ENCODE results near the gene LPP.

Gene LPP

DNA sequence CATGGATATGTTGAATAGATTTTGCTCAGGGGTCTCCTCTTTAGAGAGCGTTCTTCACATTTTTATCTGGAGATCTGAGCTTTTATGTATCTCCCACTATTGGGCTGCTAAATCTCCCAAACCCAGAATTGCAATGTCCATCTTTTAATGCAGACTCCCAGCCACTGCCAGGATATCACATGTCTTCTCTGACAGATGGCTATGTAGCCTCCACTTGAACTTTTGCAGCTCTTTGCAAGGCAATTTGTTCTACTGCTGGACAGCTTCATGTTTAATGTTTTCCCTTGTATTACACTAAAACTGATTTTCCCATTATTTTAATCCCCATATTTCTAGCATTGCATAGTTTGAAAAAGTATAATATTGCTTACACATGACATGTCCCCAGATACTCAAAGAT, 177.2 kb downstream of the LPP start:
- DNase-seq (ENCODE audit: low spot score): no peak

DNA sequence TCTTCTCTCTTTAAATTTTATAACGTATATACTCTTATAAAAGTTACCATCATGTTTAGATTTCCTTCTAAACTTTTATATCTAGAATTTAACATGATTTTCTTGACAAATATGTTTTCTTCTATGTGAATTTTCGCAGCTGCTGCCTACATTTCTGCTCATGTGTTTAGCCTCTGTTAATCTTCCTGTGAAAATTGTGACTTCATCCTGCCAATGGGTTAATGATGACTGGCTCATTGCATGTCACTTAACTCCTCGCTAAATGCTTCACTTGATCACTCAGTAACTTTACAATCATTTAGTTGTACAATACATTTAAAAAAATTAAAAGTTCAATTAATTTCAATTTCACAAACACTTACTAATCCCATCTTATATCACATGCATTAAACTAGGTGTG, 178.1 kb downstream of the LPP start:
- DNase-seq (ENCODE audit: low spot score): no peak

DNA sequence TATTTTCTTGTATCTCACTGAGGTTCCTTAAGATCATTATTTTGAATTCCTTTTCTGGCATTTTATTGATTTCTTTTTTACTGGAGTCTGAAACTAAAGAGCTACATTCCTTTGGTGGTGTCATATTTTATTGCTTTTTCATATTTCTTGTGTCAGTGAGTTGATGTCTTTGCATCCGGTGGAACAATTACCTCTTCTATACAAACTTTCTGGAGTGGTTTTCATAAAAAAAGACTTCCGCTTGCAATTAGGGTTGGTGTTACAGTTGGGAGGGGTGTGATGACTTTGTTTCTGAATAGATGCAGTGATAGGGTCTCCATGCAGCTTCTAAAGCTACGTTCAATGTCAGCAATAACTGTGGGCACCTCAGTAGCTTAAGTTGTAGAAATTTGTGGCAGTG, 181.7 kb downstream of the LPP start:
- DNase-seq (ENCODE audit: low spot score): peak; percentile 60

DNA sequence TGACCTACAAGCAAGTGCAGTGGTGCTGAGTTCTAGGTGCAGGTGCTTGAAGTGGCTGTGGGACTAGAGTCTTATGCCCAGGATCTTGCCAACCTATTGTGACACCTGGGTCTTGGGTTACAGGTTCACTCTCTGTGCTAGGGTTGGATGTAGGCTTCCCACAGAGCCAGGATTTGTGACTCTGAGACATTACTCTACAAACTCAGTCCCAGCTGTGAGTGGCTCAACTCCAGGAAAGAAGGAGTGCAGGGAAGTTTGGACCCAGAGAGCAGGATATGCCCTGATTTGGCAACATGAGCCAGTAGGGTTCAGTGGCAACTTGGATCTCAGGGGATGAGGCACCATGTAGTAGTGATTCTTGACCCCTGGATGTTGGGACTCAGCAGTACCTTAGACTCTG, 182.2 kb downstream of the LPP start:
- no peak for DNase-seq (ENCODE audit: low spot score)

DNA sequence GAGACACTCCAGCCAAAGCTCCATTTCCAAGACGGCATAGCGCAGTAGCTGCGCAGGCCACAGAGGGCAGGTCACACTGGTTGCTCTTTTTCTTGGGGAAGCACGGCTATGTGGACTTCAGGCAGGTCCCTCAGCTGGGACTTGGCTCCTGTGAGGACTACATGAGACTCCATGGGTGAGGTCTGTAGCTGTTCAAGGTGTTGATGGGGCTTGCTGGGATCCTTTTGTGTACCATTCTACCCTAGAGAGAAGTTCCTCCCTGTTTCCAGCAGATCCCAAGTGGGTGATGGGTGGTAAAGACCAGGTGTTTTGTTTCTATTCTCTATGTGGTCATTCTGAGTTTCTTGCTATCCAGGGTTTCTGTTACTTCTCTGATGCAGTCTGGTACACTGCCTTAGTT, 183.3 kb downstream of the LPP start:
- DNase-seq (ENCODE audit: low spot score): no peak

DNA sequence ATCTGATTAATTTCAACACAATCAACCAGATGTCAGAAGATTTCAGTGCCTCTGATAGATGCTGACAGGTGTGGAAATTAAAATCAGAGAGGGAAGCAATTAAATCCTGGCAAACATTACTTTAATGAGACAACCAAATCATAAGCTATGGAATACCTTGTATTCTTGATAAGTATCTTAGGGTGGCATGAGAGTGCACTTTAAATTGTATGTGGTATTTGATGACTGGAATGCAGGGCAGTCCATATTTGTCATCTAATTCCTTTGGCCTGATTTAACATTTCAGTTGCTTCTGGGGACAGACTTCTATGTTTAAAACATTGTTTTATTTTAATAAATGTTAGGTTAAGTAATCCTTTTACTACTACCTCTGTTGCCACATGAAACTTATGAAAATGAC, 184.1 kb downstream of the LPP start:
- no peak for DNase-seq (ENCODE audit: low spot score)

DNA sequence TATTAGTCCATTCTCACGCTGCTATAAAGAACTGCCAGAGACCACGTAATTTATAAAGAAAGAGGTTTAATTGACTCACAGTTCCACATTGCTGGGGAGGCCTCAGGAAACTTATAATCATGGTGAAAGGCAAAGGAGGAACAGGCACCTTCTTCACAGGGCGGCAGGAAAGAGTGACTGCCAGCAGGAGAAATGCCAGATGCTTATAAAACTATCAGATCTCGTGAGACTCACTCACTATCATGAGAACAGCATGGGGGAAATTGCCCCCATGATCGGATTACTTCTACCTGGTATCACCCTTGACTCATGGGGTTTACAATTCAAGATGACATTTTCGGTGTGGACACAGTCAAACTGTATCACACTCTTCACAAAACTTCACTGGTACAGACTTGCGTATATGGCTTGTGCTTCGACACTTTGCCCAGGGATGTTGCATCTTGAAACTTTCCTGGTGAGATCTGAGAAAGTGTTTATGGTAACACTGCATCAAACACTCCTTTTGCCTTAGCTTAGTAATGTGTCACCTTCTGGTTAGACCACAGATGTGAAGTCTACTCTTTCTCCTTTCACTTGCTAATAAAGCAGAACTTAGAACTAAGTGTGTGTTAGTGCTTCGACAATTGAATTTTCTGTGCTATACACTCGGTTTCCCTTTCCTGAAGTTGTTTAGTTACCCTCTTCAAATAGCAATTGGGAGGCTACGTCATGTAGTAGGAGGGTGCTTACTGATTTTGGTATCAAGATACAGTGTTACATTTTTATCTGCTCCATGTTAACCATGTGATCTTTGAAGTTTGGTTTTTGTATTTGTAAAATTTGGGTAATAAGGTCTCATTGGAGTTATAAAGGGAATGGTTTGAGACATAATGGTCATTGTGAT, 185.7 kb downstream of the LPP start:
- no peak for DNase-seq (ENCODE audit: low spot score)

DNA sequence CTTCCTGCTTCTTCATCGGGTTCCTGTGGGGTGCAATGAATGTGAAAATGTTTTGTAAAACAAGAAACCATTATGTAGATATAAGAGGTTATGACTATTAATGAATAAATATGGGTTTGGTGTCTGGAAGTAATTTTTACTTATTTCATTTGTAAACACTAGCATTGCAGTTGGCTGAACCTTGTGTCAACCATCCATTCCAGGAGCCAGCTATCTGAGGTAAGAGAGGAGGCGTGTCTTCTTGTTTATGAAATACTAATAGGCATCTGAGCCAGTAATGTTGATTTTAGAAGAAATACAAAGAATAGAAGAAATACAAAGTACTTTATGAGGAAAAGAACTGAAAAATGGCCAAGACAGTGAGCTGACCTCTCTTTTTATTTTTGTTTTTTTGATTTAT, 187.5 kb downstream of the LPP start:
- DNase-seq (ENCODE audit: low spot score): no peak

DNA sequence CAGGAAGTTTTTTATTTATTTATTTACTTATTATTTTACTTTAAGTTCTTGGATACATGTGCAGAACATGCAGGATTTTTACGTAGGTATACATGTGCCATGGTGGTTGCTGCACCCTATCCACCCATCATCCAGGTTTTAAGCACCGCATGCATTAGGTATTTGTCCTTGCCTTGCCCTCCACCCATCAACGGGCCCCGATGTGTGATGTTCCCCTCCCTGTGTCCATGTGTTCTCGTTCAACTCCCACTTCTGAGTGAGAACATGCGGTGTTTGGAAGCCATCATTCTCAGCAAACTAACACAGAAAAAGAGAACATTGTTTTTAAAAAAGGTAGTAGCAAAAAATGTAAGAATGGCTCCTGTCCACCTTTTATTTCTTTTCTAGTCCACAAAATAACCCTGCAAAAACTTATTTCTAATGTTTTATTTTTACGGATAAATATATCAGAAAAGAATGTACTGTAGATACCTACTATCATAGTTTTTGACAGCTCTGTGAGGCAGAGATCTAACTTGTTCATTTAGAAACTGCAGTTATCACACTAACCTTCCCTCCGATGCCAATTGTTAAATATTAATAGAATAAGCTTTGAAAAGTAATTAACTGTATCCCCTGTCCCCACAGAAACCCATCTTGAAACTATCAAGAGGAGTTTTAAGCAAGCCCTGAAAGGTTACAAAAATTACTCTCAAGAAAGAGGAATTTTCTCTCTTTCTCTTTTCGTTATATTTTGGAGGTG, 189.2 kb downstream of the LPP start:
- DNase-seq (ENCODE audit: low spot score): no peak

DNA sequence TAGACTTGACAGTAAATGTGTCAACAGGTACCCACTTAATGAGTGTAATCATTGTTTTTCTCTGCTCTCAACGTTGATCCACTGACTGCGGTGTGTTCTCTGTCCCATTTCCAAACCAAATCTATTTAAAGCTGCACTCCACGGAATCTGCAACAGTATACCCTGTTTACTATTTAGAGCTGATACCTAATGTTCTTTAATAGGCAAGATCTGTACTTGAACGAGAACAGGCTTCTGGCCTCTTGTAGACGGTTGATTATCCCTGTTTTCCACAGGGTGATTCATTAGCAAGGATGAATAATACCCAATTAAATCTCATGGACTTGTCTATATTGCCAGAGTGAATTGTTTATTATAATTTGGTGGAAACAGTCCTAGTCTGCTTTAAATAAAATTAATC, 189.9 kb downstream of the LPP start:
- DNase-seq (ENCODE audit: low spot score): no peak

DNA sequence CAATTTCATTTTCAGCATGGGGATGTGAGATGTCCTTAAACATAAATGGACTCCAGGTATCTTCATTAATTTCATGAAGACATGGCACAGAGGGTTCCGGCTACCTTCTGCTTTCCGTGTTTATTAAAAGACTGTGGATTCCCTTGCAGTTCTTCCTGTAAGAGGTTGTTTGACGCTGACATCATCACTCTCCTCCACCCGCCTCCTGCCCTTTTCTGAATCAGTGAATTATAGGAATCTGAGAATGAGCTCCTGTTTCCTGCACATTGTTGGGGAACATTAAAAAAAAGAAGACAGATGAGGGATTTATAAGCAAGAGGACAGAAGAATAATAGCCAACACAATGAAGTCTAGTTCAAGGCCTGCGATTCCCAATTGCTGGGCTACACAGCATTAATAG, 191.3 kb downstream of the LPP start:
- no peak for DNase-seq (ENCODE audit: low spot score)

DNA sequence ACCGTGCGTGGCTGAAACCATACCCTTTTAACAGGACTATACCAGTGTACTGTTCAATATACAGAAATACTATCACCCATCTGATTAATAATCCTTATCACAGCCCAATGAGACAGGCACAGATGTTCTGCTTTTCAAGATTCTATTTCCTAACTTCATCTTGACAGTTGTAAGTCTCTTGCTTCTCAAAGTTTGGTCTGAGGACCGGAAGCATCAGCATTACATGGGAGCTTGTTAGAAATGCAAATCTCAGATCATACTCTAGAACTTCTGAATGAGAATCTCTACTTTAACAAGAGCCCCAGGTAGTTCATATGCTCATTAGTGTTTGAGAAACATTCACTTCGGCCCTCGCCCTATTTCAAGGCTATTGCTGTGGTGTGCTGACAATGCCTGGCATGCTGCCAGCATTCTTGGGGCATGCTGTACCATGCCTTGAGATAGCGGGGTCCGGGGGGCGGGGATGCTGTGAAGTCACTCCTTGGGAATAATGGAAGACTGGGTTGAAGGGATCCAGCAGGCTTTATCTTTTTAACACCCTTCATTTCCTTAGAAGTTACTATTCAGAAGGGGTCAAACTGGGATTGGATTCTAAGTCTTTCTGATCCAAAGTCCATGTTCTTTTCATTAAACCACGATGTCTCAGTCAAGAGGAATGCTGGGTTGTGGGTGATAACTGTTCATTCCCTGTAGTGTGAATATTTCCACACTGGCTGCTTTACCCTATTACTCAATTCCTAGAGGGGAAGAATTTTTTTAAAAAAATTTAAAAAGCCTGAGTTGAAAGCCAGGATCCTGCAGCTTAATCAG, 194.7 kb downstream of the LPP start:
- DNase-seq (ENCODE audit: low spot score): no peak

DNA sequence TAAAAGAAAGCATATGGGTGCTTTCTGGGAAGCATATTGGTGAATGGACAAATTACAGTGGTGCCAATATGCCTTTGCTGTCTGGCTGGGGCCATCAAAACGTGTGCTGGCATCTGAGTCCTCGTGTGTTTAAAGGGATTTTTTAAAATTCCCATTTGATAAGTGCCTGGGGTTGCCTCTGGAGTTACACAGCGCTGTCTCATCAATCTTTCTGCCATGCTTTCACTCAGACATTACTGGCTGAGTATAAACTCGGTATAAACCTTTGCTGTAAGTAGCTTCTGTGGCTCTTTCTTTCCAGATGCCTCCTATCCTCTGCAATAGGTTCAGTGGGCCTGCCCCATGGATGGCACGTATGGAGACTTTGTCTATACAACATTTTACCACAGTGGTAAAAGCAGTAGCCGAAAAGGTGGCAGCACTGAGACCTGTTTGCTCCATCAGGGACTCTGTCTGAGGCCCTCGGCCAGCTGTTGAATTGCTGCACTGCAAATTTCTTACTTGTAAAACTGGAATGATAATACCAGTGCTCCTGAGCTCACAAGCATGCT, 195.5 kb downstream of the LPP start:
- DNase-seq (ENCODE audit: low spot score): no peak

DNA sequence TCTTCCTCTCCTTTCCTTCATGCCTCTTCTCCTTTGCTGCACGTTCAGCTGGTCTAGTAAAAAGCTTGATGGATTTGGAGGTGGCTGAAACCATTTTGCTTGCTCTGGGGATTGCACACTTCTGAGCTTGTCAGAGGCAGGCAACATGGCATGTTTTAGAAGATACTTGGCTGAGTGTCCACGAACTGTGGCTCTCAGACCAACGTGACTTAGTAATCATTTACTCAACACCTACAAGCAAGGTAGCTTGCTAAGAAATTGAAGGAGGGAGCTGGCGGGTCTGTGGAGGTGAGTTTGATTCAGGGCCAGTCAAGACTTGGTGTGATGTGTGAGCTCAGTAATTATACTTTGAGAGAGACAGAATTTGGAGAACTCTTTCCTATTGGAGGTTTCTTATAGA, 196.0 kb downstream of the LPP start:
- DNase-seq (ENCODE audit: low spot score): no peak

DNA sequence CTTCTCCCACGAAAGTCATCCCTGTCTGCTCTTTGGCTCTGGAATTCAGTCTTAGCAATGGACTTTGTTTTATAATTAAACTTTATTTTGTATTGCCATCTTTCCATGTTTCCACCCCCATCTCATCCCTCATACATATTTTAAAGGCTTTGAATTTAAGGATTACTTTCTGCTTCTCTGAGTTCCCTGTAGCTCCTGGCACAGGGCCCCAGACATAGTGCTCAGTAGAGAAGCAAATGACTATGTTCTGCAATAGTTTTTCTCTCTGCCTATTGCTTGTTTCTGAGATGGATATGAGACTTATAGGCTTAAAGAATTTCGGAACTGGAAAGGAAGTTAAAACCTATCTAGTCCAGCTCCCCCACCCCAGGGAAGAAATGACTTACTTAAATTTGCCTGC, 197.0 kb downstream of the LPP start:
- DNase-seq (ENCODE audit: low spot score): no peak

DNA sequence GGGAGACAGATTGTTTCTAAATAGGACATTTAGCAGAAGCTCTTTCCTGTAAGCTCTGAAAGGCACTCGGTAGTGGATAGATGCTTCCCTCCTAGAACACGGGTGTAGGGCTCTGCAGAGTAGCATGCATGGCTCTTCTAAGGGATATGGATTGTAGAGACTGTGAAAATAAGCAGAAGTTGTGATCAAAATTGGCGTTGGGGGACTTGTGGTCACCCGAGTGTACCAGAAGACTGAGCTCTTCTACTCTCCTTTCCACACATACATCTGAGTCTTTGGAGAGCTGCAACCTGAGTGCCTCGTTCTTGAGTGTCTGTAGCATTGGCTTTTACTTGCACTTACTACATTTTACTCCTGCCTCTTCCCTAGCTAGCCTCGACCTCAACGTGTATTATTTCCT, 197.7 kb downstream of the LPP start:
- no peak for DNase-seq (ENCODE audit: low spot score)

DNA sequence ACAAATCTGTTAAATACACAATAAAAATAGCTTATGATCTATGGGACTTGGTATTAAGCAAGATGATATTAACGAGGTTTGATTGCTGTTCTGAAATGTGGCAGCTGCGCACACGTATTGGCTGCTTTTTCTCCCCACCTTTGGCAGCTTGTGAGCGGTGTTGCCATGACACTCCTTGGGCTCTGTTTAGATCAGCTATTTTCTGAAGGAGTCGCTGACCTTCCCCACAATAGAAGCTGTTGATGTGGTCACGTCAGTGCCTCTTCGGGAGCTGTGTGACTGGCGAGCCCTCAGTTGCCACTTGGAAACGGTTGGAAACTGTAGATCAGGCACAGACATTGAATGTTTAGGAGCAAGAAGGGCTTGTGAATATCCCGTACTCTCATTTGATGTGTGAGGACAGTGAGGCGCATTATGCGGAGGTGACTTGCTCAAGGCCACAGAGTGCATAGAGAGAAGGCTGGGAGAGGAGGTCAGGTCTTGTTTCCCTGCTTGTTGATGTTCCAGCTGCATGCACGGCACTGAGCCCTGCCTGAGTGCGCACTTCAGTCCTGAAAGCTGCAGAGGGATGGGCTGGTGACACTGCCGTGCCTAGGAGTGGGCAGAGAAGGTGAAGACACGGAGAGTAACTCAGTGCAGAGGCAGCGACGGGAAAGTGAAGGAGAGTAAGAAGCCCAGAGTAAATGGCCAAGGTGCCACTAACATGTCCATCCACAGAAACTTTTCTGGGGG, 198.4 kb downstream of the LPP start:
- DNase-seq (ENCODE audit: low spot score): no peak

DNA sequence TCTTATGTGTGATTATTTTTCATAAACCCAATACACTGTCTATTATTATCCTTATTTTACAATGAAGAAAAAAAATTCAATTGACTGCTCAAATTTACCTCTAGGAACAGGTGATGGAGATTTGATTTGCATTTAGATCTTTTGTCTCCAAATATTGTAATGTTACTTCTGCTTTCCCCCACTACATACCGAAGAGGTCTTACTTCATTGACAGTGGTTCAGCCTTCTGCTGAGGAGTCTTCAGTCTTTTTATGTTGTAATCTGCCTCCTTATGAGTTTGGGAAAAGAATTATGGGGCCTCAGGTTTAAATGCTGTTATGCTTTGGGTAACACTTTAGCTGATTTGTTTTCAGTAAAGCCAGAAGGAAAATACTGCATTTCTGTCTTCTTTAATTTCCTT, 199.5 kb downstream of the LPP start:
- DNase-seq (ENCODE audit: low spot score): no peak

DNA sequence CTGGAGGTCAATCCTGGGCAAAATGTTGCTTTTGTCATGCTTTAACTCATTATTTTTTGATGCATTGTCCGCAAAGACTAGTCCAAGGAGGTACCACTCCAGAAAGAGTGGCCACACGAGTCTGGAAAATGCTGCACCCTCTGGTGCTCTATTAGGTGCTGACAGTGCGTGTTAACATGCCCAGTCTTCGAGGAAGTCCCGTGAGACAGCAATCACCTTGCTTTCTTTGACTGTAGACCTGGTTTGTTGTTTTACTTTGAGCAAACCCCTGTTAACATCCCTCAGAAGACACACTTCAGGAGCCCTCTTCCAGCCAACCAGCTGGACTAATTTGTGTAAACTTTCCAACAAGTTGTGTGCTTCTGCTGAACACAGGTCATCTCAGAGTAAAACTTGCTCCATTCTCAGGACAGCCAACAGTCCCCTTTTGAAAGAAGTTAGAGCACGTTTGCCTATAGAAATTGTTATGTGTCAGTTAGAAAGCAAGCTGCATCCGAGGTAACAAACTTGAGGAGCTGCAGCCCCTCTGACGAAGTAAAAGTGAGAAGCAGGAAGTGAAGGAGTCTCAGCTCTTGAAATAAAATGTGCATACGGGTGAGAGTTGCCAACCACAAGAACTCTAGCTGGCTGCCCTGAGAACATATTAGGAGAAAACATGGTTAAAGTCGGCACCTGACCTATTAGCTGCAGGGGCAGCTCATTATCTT, 205.0 kb downstream of the LPP start:
- DNase-seq (ENCODE audit: low spot score): no peak

DNA sequence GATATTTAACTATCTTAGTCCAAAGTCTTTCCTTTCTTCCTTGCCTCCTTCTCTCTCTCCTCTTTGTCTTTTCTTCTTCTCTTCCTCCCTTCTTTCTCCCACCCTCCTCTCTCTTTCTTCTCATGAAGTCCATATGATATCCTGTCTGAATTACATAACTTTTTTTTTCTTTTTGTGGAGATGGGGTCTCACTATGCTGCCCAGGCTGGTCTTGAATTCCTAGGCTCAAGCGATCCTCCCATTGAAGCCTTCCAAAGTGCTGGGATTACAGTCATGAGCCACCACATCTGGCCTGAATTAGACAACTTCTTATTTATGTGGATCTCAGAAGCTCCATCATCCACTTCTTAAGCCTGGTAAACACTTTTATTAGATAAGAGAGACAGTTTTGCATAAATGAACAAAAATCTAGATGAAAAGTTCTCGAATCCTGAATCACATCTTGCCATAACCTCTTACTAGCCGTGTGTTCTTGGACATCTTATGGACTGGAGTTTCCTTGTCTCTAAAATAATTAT, 206.5 kb downstream of the LPP start:
- no peak for DNase-seq (ENCODE audit: low spot score)

DNA sequence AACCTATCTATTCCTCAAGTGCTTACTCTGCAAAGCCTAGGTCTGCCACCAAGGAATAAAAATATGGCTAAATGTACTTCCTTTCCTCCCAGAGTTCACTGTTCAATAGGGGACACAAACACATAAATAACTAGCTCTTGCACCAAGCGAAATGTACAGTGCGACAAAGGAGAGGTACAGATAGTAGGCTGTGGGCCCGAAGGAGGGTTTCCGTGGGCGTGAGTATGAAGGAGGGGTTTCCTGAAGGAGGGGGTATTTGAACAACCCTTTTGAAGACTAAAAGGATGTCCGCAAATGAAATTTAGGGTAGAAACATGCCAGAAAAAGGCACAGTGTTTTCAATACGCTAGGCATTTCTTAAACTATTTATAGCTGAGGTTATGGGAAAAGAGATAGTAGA, 207.9 kb downstream of the LPP start:
- no peak for DNase-seq (ENCODE audit: low spot score)

Measured in COLO829 (cell line).